PFSK-1 (cell line): ENCODE results near the gene WBP1L.

Experiments used
- FOXP2 ChIP-seq: optimal IDR thresholded peaks from 2 replicates; pipeline ENCODE3; 2011; ENCODE audit warnings: borderline replicate concordance, control low read depth, inconsistent platforms; ENCODE audit not compliant: insufficient read depth; ENCODE audit errors: extremely low read length, extremely low read depth
- POLR2AphosphoS5 ChIP-seq: IDR thresholded peaks from 2 replicates; pipeline ENCODE4 v1.6.1; 2012; ENCODE audit warnings: low read depth, mild to moderate bottlenecking, control low read depth, low read length, moderate library complexity
- TAF1 ChIP-seq: IDR thresholded peaks from 2 replicates; pipeline ENCODE4 v1.6.1; 2012; ENCODE audit warnings: low read length, control low read depth, borderline replicate concordance; ENCODE audit not compliant: insufficient read depth
- TF ChIP-seq, protein P1 (sequence below), 2 experiments: IDR thresholded peaks; 2 replicates each; pipeline versions ENCODE4 v1.6.1 to v1.8.0; 2011 to 2012; ENCODE audit warnings: low read depth in 2 of 2, low read length in 2 of 2, control low read depth in 1 of 2, inconsistent platforms in 1 of 2, mild to moderate bottlenecking in 1 of 2, moderate library complexity in 1 of 2; ENCODE audit not compliant: insufficient read depth in 1 of 2

DNA sequence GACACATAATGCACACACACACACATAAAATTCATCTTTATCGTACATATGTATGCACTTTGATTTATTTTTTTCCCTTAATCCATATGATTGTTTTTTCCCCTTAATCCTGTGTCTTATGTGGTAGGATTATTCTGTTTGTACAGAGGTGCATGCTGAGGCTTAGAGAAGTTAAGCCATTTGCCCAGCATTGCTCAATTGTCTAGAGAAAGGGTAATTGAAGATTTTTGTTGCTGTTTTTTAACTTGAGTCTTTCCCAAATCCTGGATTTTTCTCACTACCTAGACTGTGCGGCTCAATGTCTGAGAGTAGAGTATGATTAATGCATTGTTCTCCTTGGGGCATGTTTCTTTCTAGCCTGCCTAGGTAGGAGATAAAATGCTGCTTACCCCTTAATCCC, 35.0 kb downstream of the WBP1L start:
- TF ChIP-seq POLR2AphosphoS5 (no peak), FOXP2 (no peak), TAF1 (no peak)
- TF ChIP-seq, protein P1, sequence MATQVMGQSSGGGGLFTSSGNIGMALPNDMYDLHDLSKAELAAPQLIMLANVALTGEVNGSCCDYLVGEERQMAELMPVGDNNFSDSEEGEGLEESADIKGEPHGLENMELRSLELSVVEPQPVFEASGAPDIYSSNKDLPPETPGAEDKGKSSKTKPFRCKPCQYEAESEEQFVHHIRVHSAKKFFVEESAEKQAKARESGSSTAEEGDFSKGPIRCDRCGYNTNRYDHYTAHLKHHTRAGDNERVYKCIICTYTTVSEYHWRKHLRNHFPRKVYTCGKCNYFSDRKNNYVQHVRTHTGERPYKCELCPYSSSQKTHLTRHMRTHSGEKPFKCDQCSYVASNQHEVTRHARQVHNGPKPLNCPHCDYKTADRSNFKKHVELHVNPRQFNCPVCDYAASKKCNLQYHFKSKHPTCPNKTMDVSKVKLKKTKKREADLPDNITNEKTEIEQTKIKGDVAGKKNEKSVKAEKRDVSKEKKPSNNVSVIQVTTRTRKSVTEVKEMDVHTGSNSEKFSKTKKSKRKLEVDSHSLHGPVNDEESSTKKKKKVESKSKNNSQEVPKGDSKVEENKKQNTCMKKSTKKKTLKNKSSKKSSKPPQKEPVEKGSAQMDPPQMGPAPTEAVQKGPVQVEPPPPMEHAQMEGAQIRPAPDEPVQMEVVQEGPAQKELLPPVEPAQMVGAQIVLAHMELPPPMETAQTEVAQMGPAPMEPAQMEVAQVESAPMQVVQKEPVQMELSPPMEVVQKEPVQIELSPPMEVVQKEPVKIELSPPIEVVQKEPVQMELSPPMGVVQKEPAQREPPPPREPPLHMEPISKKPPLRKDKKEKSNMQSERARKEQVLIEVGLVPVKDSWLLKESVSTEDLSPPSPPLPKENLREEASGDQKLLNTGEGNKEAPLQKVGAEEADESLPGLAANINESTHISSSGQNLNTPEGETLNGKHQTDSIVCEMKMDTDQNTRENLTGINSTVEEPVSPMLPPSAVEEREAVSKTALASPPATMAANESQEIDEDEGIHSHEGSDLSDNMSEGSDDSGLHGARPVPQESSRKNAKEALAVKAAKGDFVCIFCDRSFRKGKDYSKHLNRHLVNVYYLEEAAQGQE (IDR thresholded peaks at IDR 0.05; ENCODE audit: insufficient read depth in 1 of 2, low read depth in 2 of 2, low read length in 2 of 2) = no peak
